T1000 (cell line): Measurements from ENCODE around the gene ITPRIP.

Experiments used
- DNase-seq: peaks from one replicate; lab custom pipeline; 2025; ENCODE audit warnings: mixed read lengths; lab: John Stamatoyannopoulos, UW

The ITPRIP gene

GRCh38 chr10:104337985-104338735, at the start of gene ITPRIP:
Gene ITPRIP, minus strand, starts transcription at chr10:104338465. Its CDS starts 22,414 bp downstream, at chr10:104316051.
- DNase-seq: peak; percentile 51

GRCh38 chr10:104387130-104387888, 49.0 kb upstream of the ITPRIP start:
- DNase-seq: no peak

- no peak for DNase-seq
Measured at GRCh38 chr10:104380336-104380735, 42.1 kb upstream of the ITPRIP start.

- DNase-seq: no peak
Measured at GRCh38 chr10:104376784-104377300, 38.6 kb upstream of the ITPRIP start.

GRCh38 chr10:104374591-104374990, 36.3 kb upstream of the ITPRIP start:
- DNase-seq: no peak

GRCh38 chr10:104371753-104372152, 33.5 kb upstream of the ITPRIP start:
- DNase-seq: no peak

- no peak for DNase-seq
Measured at GRCh38 chr10:104368381-104368780, 30.1 kb upstream of the ITPRIP start.

GRCh38 chr10:104367904-104368303, 29.6 kb upstream of the ITPRIP start:
- DNase-seq: no peak

GRCh38 chr10:104359811-104360210, 21.5 kb upstream of the ITPRIP start:
- DNase-seq: no peak

GRCh38 chr10:104353325-104354048, 15.2 kb upstream of the ITPRIP start, which contains the start of gene CFAP58:
Gene CFAP58, plus strand, starts transcription at chr10:104353833. Its CDS starts 65 bp downstream, at chr10:104353898.
- DNase-seq: peak; percentile 84

- DNase-seq: no peak
Measured at GRCh38 chr10:104351919-104352318, 13.7 kb upstream of the ITPRIP start.

- DNase-seq: no peak
Measured at GRCh38 chr10:104351061-104351702, 12.9 kb upstream of the ITPRIP start.

GRCh38 chr10:104350127-104350635, 11.9 kb upstream of the ITPRIP start:
- DNase-seq: no peak

- no peak for DNase-seq
Measured at GRCh38 chr10:104349623-104350126, 11.4 kb upstream of the ITPRIP start.

- no peak for DNase-seq
Measured at GRCh38 chr10:104348601-104349000, 10.3 kb upstream of the ITPRIP start.

GRCh38 chr10:104347295-104348045, 9.2 kb upstream of the ITPRIP start:
- no peak for DNase-seq

GRCh38 chr10:104345941-104346340, 7.7 kb upstream of the ITPRIP start:
- no peak for DNase-seq

- DNase-seq: no peak
Measured at GRCh38 chr10:104345515-104345914, 7.2 kb upstream of the ITPRIP start.

- DNase-seq: no peak
Measured at GRCh38 chr10:104344219-104344618, 6.0 kb upstream of the ITPRIP start.

- no peak for DNase-seq
Measured at GRCh38 chr10:104342941-104343411, 4.7 kb upstream of the ITPRIP start.
